ENCODE results near the gene CACNA1C.

The CACNA1C gene

DNA sequence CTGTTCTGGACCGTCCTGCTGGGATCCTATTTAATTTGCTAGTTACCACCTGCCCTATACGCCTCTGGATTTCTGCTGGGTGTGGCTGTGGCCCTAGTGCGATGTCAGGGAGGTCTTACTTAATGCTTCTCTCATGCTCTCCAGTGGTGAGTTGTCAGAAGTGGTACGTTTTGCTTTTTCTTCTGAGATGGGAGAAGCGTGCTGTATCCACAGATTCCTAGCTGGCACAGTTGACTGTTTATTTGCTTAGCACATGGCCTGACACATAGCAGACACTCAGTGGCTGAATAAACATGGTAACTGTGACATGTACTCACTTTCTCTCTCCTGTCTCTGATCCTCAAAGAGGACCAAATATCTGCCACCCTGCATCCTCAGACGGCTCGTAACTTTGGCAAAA is 107.3 kb downstream of the CACNA1C start:
- in situ Hi-C loops (cut with HindIII; ENCODE audit: low sequenced_read_pairs) = no loop called here
- no peak overlapping the region for H3K4me3 ChIP-seq (ENCODE audit: low read depth, low read length)
- TF ChIP-seq, protein P1, sequence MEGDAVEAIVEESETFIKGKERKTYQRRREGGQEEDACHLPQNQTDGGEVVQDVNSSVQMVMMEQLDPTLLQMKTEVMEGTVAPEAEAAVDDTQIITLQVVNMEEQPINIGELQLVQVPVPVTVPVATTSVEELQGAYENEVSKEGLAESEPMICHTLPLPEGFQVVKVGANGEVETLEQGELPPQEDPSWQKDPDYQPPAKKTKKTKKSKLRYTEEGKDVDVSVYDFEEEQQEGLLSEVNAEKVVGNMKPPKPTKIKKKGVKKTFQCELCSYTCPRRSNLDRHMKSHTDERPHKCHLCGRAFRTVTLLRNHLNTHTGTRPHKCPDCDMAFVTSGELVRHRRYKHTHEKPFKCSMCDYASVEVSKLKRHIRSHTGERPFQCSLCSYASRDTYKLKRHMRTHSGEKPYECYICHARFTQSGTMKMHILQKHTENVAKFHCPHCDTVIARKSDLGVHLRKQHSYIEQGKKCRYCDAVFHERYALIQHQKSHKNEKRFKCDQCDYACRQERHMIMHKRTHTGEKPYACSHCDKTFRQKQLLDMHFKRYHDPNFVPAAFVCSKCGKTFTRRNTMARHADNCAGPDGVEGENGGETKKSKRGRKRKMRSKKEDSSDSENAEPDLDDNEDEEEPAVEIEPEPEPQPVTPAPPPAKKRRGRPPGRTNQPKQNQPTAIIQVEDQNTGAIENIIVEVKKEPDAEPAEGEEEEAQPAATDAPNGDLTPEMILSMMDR (IDR thresholded peaks at IDR 0.05; ENCODE audit: low read depth, low read length, missing control alignments) = no peak
- no peak for DNase-seq (ENCODE audit: low read depth)

GRCh38 chr12:2161473-2161872 is 108.7 kb downstream of the CACNA1C start:
- peak; percentile 29 for DNase-seq (ENCODE audit: low read depth)
- TF ChIP-seq, protein P1 (IDR thresholded peaks at IDR 0.05; ENCODE audit: low read depth, low read length, missing control alignments) = no peak
- in situ Hi-C loops (cut with HindIII; ENCODE audit: low sequenced_read_pairs) = no loop called here
- no peak overlapping the region for H3K4me3 ChIP-seq (ENCODE audit: low read depth, low read length)

GRCh38 chr12:2163177-2163941 is 110.6 kb downstream of the CACNA1C start:
- no peak overlapping the region for H3K4me3 ChIP-seq (ENCODE audit: low read depth, low read length)
- in situ Hi-C loops (cut with HindIII; ENCODE audit: low sequenced_read_pairs) = no loop called here
- TF ChIP-seq, protein P1 (IDR thresholded peaks at IDR 0.05; ENCODE audit: low read depth, low read length, missing control alignments) = no peak
- DNase-seq (ENCODE audit: low read depth) = peak; percentile 98

DNA sequence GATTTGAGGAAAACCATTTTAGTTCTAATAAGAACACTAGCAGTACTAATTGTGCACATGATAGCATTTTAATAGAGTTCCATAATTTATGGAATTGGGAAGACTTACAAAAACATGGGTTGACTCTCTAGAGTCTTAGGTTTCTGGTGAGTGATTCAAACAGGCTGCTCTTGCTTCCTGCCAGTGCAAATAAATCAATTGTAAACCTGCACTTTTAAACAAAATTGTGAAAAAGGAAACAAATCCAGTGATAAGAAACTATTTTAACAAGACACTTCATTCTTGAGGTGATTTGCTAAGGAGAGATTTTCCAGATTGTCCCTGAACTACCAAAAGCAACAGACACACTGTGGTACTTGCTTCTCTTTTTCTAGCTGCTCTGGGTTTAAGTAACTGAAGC is 112.2 kb downstream of the CACNA1C start:
- in situ Hi-C loops (cut with HindIII; ENCODE audit: low sequenced_read_pairs) = loop anchor here (5.0 kb wide), 1 partner anchor 98 kb away; no protein-coding TSS in a partner anchor
- no peak for DNase-seq (ENCODE audit: low read depth)
- TF ChIP-seq, protein P1 (IDR thresholded peaks at IDR 0.05; ENCODE audit: low read depth, low read length, missing control alignments) = no peak
- no peak overlapping the region for H3K4me3 ChIP-seq (ENCODE audit: low read depth, low read length)

DNA sequence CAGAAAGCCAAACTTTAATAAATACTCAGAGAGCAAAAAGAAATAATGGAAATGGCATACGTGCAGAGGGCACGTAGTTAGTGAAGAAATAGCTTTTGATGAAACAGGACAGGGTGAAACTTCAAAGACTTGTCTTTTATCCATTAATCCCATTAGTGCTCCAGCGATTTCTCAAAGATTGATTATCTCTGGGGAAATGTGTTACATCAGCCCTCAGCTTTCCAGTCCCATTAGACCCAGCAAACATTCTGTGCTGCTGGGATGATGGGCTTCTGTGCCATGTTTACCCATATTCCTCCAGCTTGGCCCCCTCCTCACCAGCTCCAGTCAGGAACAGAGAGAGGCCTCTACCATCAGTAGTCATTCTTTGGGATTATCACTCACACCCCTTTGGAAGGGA is 113.1 kb downstream of the CACNA1C start:
- no peak overlapping the region for H3K4me3 ChIP-seq (ENCODE audit: low read depth, low read length)
- TF ChIP-seq, protein P1 (IDR thresholded peaks at IDR 0.05; ENCODE audit: low read depth, low read length, missing control alignments) = no peak
- in situ Hi-C loops (cut with HindIII; ENCODE audit: low sequenced_read_pairs) = loop anchor here (5.0 kb wide), 1 partner anchor 99 kb away; no protein-coding TSS in a partner anchor
- DNase-seq (ENCODE audit: low read depth) = no peak

DNA sequence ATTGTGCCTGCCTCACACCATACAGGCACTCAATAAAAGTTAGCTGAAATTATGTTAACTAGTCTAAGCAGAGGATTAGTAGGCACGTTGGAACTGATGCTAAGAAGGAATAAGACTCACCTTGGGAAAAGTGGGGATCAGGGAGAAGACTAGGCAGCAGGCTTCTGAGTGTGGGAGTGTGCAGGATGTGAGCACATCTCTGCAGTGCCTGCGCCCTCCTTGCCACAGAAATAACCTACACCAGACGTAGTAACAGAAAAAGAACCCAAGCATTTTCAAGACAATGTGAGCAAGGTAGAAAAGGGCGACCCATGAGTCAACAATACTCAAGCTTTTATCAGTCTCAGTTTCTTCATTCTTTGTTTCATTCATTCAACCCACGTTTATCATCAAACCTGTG is 113.9 kb downstream of the CACNA1C start:
- in situ Hi-C loops (cut with HindIII; ENCODE audit: low sequenced_read_pairs) = loop anchor here (5.0 kb wide), 1 partner anchor 99 kb away; no protein-coding TSS in a partner anchor
- H3K4me3 ChIP-seq (ENCODE audit: low read depth, low read length) = no peak overlapping the region
- no peak for DNase-seq (ENCODE audit: low read depth)
- TF ChIP-seq, protein P1 (IDR thresholded peaks at IDR 0.05; ENCODE audit: low read depth, low read length, missing control alignments) = no peak
